Esophagus squamous epithelium (tissue), 5 donors: ENCODE results near the gene SETMAR. TPM values are rescaled to one million over a fixed set of nuclear protein-coding genes. Genes with fewer than 3 reads are reported as not detected.

Experiments
- DNase-seq: peaks from one replicate; lab custom pipeline; 2025; lab: John Stamatoyannopoulos, UW
- H3K27ac ChIP-seq, 4 donors: fragments of 200-600 bp; sonication (generic); one replicate each; pipeline ENCODE4 v1.5.1; 2016 to 2019; ENCODE audit warnings: mild to moderate bottlenecking in 1 of 4
- H3K27me3 ChIP-seq, 4 donors: fragments of 200-600 bp; sonication (generic); 1 replicate in 3 of 4; 2 replicates in 1 of 4; pipeline versions ENCODE4 v1.5.1 to v1.6.0; 2017 to 2021; ENCODE audit warnings: antibody characterized with exemption in 1 of 4
- H3K36me3 ChIP-seq, 3 donors: fragments of 200-600 bp; sonication (generic); one replicate each; pipeline ENCODE4 v1.5.1; 2016 to 2019
- H3K4me1 ChIP-seq, 3 donors: fragments of 200-600 bp; sonication (generic); one replicate each; pipeline ENCODE4 v1.5.1; 2017 to 2019
- H3K4me3 ChIP-seq, 4 donors: fragments of 200-600 bp; sonication (generic); 1 replicate in 3 of 4; 2 replicates in 1 of 4; pipeline ENCODE4 v1.5.1; 2016 to 2019; ENCODE audit warnings: mild to moderate bottlenecking in 2 of 4, moderate library complexity in 1 of 4
- H3K9me3 ChIP-seq, 3 donors: fragments of 200-600 bp; sonication (generic); one replicate each; pipeline ENCODE4 v1.5.1; 2016 to 2019
- POLR2A ChIP-seq, 4 donors: fragments of 450-650 bp; IDR thresholded peaks; one replicate each; pipeline ENCODE4 v1.6.1; 2017; ENCODE audit warnings: antibody characterized with exemption in 4 of 4, mild to moderate bottlenecking in 4 of 4, moderate library complexity in 3 of 4
- WGBS, 2 donors: methylation state at CpG; one replicate each; pipeline ENCODE4 v1.1.5; 2018; 5-methylcytosine and 5-hydroxymethylcytosine counted together
- intact Hi-C: fragments of 100-400 bp; cut with DNase I; formaldehyde crosslinking; loops from one replicate; pipeline ENCODE4 v1.15.0; 2022
- total RNA-seq, 4 donors: library from RNA; depleted of rRNA; stranded (reverse); fragments of >200 nt; gene quantifications; one replicate each; pipeline ENCODE4 v1.1.0, GENCODE V29; 2016
- TF ChIP-seq, protein P1 (sequence below), 6 experiments: fragments of 450-650 bp in 4 of 6; fragments of 200-600 bp in 2 of 6; sonication (generic) in 2 of 6; IDR thresholded peaks; one replicate each; pipeline ENCODE4 v1.5.1; 2016 to 2019; ENCODE audit warnings: antibody characterized with exemption in 6 of 6, mild to moderate bottlenecking in 4 of 6, moderate library complexity in 4 of 6
- donor health status: DM: yes; HTN: yes; CAD: no.

SETMAR gene
- 10 to 100 TPM; 11.4 to 28.6 (median 16.0) TPM for total RNA-seq

DNA sequence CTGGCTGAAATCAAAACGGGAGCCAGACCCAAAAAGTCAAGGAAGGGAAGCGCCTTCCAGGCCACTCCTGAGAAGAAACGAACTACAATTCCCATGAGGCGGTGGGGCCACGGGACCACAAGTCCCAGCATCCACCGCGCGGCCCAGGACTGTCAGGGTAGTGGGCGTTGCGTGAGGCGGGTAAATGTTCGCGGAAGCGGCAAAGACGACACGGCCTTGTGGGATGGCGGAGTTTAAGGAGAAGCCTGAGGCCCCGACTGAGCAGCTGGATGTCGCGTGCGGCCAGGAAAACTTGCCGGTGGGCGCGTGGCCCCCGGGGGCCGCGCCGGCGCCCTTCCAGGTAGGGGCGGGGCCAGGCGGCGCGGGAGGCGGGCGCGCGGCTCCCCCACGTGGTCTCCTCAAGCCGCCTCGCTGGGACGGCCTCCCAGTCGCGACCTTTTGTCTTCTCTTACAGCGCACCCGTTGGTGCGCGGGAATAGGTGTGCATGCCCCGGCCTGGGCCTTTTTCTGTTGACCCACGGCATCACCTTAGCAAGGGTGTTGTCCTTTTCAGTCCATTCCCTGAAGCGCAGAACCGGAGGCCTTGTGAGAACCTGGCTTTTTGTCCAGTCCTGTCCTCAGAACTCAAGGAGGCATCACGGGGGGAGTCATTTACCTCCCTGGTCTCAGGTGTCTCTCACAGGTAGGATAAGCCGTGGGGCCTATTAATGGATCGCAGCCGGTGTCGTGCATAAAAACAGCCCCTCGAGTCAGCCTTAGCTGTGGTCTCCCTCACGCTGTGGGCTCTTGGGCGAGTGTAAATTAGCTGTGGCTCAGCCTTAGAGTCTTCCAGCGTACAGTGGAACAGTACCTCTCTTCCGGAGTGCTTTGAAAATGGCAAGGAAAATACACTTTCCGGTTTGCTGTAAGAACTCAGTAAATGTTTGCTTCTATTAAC lies at the start of gene SETMAR:
Gene SETMAR, plus strand, starts transcription at position 183 of the 937 bp plus-strand sequence. Its CDS starts 2 bp downstream, at position 185.
- Histone ChIP-seq H3K9me3 (no peaks in the 10 kb centered on the region), H3K27me3 (no peaks in the 10 kb centered on the region), H3K36me3 (no peaks in the 10 kb centered on the region), H3K27ac (peak within 1 kb of the TSS; percentile 92 to 96 (median 94)), H3K4me1 (peaks cover 4 to 51% (median 38%) of the 10 kb centered on the region in 3 donors), H3K4me3 (peak within 1 kb of the TSS; percentile 63 to 83 (median 75))
- WGBS, 2 donors = 0 to 1% methylated on average over 9 to 40 of the region's 62 CpGs
- DNase-seq = peak; percentile 50
- intact Hi-C loops = no loop called here
- TF ChIP-seq, protein P1, sequence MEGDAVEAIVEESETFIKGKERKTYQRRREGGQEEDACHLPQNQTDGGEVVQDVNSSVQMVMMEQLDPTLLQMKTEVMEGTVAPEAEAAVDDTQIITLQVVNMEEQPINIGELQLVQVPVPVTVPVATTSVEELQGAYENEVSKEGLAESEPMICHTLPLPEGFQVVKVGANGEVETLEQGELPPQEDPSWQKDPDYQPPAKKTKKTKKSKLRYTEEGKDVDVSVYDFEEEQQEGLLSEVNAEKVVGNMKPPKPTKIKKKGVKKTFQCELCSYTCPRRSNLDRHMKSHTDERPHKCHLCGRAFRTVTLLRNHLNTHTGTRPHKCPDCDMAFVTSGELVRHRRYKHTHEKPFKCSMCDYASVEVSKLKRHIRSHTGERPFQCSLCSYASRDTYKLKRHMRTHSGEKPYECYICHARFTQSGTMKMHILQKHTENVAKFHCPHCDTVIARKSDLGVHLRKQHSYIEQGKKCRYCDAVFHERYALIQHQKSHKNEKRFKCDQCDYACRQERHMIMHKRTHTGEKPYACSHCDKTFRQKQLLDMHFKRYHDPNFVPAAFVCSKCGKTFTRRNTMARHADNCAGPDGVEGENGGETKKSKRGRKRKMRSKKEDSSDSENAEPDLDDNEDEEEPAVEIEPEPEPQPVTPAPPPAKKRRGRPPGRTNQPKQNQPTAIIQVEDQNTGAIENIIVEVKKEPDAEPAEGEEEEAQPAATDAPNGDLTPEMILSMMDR (IDR thresholded peaks at IDR 0.05) = peak in 1 of 6 experiments; percentile 17
- TF ChIP-seq POLR2A (IDR thresholded peaks at IDR 0.05) = peak in 2 of 4 donors; percentile 75 to 83

DNA sequence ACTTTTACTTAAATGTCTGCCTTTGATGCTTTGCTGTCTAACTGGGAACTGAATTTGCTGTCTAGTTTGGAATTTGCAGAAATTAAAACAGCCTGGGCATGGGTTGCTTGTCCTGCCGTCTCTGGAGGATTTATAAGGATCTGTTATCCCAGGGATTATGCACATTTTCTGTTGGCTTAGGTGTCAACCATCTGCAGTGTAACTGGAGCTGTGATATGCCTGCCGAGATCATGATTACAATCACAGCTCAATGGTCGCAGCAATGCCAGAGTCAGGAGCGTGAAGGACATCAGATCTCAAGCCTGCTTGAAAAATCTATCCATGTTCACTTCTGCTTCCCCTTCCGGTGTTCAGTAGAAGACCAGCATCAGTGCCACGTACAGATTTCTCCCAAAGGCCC lies 41.8 kb upstream of the SETMAR start:
- no peak for DNase-seq
- no peak for TF ChIP-seq POLR2A (IDR thresholded peaks at IDR 0.05)
- TF ChIP-seq, protein P1 (IDR thresholded peaks at IDR 0.05) = no peak
- WGBS, 2 donors = 76 to 91% methylated on average over 6 of the region's 6 CpGs
- intact Hi-C loops = no loop called here
- Histone ChIP-seq H3K4me1 (no peaks in the 10 kb centered on the region), H3K9me3 (no peaks in the 10 kb centered on the region), H3K27ac (no peak overlapping the region), H3K36me3 (no peaks in the 10 kb centered on the region), H3K4me3 (no peak overlapping the region), H3K27me3 (no peaks in the 10 kb centered on the region)

DNA sequence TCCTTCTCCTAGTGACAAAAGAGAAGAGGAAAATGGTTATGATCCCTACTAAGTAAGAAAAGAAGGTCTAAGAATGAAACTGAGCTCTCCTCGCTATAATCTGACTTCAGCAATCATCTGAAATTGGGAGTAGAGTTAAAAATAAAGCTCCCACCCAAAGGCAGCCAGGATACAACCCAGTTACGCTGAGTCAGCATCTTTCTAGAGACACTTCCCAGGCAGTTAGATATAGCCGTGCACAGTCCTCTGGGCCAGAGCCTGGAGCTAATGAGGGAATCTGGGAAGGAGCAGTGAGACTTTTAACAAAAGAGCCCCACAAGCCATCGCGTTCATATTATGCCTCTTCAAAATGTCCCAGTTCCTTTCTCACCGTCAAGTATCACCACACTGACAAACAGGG lies 39.1 kb upstream of the SETMAR start:
- no peak for DNase-seq
- no peaks in the 10 kb centered on the region for H3K9me3 ChIP-seq
- TF ChIP-seq, protein P1 (IDR thresholded peaks at IDR 0.05) = no peak
- no peak for TF ChIP-seq POLR2A (IDR thresholded peaks at IDR 0.05)
- no peaks in the 10 kb centered on the region for H3K27me3 ChIP-seq
- 78 to 87% methylated on average over 6 of the region's 6 CpGs for WGBS, 2 donors
- H3K4me1 ChIP-seq = no peaks in the 10 kb centered on the region
- H3K4me3 ChIP-seq = no peak overlapping the region
- no peaks in the 10 kb centered on the region for H3K36me3 ChIP-seq
- intact Hi-C loops = no loop called here
- no peak overlapping the region for H3K27ac ChIP-seq

DNA sequence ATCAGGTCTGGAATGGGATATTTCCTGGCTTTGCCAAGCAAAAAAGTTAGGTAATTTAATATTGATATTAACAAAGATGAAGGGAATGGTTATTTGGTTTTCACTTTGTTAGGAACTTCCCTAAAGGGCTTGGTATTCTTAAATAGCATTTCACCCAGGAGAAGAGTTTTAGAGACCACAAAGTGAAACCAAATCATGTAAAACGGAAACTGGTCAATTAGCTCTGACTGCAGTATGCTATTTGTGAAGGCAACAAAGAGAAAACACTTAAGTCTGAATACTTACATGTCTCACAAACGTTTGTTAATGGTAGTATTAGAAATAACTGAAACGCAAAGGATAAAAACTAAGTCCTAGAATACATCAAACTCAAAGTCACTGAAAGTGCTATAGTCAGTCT lies 32.4 kb upstream of the SETMAR start:
- H3K36me3 ChIP-seq = no peaks in the 10 kb centered on the region
- no peak overlapping the region for H3K27ac ChIP-seq
- 24 to 63% methylated on average over 3 of the region's 3 CpGs for WGBS, 2 donors
- H3K4me1 ChIP-seq = no peaks in the 10 kb centered on the region
- intact Hi-C loops = no loop called here
- no peak for DNase-seq
- no peaks in the 10 kb centered on the region for H3K27me3 ChIP-seq
- H3K4me3 ChIP-seq = no peak overlapping the region
- no peaks in the 10 kb centered on the region for H3K9me3 ChIP-seq
- TF ChIP-seq, protein P1 (IDR thresholded peaks at IDR 0.05) = no peak
- TF ChIP-seq POLR2A (IDR thresholded peaks at IDR 0.05) = no peak

DNA sequence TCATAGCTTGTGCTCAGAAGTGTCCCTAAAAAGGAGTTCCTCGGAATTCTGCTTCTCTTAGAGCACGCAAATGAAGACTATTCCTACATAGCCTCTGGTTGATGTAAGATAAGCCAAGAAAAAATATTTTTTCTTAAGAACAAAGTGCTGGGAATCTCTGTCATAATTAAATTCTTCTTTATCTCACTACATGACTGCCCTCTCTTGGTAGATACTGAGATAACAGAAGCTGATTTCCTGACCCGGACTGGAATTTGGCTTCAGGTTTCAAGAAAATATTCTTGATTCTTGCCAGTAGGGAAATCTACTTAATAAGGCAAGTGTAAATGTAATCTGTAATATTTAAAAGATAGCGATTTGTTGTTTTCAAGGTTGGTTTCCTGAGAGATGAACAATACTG lies 31.3 kb upstream of the SETMAR start:
- intact Hi-C loops = no loop called here
- Histone ChIP-seq H3K4me3 (no peak overlapping the region), H3K4me1 (no peaks in the 10 kb centered on the region), H3K36me3 (no peaks in the 10 kb centered on the region), H3K9me3 (no peaks in the 10 kb centered on the region), H3K27ac (no peak overlapping the region), H3K27me3 (no peaks in the 10 kb centered on the region)
- DNase-seq = no peak
- WGBS, 2 donors = 16 to 20% methylated on average over 4 of the region's 4 CpGs
- TF ChIP-seq, protein P1 (IDR thresholded peaks at IDR 0.05) = peak in 5 of 6 experiments; percentile 8 to 51 (median 30)
- TF ChIP-seq POLR2A (IDR thresholded peaks at IDR 0.05) = no peak
